HG02973 (cell line): Measurements from ENCODE around the gene DUS1L.
A peak's percentile ranks its signal among the peaks of the same experiment; 100 is the strongest.

ENCODE experiments used
- ATAC-seq: cut with Tn5 transposase; IDR thresholded peaks from one replicate; pipeline ENCODE4 v1.9.1; 2021; ENCODE audit warnings: moderate library complexity; ENCODE audit not compliant: unreplicated experiment

DUS1L gene

GRCh38 chr17:82065638-82066303 is at the start of gene DUS1L:
TSS of gene DUS1L (minus strand) at chr17:82065804. CDS start at chr17:82065059, 745 bp downstream.
- no peak for ATAC-seq

GRCh38 chr17:82114872-82115271 is 49.3 kb upstream of the DUS1L start:
- no peak for ATAC-seq

DNA sequence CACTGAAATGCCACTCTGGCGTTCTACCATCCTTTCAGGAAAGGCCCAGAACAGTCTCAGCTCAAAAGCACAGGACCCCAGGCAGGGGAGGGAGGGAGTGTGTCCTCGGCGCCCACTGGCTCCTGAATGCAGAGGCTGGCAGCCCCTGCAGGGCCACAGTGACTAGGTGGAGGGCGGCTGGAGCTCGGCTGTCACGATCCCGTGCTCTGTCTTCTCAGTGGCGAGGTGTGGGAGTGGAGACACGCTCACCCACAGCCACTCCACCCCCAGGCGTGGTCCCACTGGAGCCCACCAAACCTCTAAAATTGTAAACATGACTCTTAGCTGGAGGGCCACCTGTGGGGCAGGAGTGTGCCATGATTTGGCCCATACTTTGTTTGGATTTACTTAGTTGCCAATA is 48.8 kb upstream of the DUS1L start:
- ATAC-seq, result no peak

DNA sequence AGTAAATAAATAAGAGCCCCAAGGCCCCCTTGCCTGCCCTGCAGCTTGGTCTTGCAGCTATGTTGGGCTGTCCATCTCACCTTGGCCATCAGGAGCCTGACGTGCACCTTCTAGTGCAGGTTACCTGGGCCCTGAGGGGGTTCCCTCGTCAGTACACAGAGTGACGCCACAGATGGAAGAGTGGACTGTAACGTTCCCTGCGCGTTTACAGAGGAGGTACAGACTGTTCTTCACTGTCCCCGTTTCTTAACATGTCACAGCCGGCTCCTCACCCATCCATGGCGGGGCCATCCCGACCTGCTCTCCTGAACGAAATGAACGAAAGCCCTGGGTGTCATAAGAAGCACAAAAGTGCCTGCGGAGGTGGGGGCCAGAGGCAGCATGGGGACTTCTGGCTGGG is 48.3 kb upstream of the DUS1L start:
- no peak for ATAC-seq

DNA sequence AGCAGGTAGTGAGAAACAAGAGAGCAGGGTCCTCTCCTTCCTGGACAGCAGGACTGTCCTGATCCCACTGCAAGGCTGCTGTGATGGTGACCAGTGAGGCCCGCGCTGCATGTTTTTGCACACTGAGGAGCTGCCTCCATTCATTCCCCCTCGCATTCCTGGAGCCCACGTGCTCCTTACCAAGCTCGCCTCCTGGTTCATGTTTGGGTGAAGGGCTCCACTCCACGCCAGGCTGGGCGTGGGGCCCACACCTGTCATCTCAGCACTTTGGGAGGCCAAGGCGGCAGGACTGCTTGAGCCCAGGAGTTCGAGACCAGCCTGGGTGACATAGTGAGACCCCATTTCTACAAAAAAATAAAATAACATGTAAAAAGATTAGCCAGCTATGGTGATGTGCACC is 47.8 kb upstream of the DUS1L start:
- ATAC-seq, result no peak

- ATAC-seq, result no peak
These were observed 47.3 kb upstream of the DUS1L start for GRCh38 chr17:82112914-82113311.

DNA sequence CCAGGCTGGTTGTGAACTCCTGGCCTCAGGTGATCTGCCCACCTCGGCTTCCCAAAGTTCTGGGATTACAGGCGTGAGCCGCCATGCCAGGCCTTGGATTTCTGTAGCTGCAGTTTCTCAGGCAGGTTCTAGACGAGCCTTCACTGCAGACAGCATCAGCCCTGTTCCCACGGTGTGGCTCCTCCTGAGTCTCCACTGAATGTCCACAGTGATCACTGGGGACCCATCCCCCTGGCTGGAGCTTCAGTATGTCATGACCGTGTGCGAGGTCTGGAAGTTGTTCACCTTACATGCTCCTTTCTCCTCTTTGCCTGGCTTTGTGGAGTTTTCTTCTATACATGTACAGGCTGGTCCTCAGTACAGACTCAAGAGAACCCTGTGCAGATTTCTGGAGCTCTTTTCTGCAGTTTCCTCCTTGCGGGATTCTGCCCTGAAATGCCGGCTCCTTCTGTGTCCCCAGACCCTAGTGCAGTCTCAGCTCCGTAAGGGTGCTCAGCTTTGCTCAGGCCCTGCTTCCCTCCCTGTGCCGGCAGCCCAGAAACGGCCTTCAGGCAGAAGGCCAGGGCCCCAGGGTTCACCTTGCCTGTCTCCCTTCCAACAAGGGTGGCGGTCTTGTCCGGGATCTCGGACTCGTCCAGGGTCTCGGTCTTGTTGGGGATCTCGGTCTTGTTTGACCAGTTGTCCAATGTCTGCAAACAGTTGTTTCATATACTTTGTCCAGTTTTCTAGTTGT is 46.7 kb upstream of the DUS1L start:
- ATAC-seq, result no peak

DNA sequence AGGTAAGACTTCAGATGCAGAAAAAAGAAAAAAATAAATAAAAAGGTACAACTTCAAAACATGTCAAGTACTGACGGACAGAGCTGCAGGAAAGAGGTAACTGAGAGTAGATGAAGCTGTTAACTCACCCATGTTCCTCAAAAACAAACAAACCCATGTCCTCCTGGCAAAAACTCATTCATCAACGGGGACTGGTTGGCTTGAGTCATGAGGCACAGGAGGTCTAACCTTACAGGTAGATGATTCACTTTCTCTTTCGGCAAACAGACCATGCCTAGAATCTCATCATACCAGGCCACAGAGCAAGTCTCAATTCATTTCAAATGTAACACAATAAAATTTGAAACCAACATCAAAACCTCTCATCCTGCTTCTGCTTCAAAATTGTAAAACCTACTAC is 44.7 kb upstream of the DUS1L start:
- ATAC-seq, result no peak

DNA sequence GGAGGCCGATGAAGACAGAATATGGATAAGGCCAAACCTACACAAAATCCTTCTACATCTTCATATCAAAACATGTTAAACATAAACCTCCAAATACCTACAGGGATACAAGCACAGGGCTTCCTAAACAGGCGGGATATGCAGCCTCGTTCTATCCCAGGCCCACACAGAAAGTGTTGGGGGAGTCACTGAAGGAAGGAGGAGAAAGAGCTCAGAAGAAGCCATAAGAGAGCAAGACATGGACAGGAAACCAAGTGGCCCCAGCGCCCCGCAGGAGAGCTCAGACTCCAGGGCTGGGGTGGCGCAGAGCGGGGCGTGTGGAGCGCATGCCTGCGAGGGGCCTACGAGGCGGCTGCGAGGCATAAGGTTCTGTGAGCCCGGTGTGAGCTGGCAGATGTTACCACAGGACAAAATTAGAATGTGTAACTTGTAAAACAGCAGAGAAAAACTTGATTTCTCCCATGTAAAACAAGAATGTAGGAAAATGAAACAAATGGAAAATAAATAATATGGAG is 43.4 kb upstream of the DUS1L start:
- no peak for ATAC-seq

DNA sequence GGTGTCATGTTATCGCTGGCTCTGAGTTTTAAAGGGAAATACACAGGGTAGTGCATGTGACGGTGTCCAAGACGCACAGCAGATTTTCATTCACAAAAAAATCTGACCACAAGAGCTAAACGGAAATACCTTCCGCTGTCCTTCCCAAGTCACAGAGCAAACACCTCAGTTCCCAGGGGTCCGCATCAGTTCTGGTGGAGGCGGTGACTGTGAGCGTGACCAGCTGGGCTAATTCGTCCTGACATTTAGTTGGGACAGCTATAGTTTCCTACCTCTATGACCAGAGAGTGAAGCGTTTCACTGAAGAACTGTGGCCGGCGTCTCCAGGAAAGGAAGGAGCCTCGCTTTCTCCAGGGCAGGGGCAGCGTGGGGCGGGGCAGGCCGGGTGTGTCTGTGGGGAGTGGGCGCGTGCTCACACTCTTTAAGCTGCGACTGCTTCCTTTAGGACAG is 42.9 kb upstream of the DUS1L start:
- ATAC-seq, result no peak

GRCh38 chr17:82108038-82108437 is 42.4 kb upstream of the DUS1L start:
- no peak for ATAC-seq

DNA sequence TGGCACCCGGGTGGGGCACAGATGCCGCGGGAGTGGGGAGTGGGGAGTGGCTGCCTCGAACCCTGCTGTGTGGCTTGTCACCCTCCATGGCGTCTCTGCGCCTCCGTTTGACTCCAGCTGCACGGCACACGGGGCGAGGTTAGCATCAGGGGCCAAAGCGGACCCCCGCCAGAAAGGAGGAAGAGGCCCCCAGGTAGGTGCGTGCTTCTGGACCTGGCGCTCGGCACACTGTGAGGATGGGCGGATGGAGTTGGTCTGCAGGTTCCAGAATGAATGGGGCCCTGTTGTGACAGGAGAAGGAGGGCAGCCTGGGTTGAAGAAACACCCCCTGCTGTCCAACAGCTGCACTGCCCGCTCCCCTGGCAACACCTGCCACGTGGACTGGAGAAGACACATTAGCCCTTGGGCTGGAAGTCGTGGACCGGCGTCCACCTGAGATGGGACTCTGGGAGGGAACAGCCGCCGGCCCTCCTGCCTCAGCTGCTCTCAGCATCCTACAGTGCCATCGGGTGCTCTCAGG is 41.8 kb upstream of the DUS1L start:
- no peak for ATAC-seq

GRCh38 chr17:82106688-82107305 is 41.2 kb upstream of the DUS1L start:
- ATAC-seq, result no peak

GRCh38 chr17:82105882-82106687 is 40.5 kb upstream of the DUS1L start:
- ATAC-seq, result peak; percentile 65

DNA sequence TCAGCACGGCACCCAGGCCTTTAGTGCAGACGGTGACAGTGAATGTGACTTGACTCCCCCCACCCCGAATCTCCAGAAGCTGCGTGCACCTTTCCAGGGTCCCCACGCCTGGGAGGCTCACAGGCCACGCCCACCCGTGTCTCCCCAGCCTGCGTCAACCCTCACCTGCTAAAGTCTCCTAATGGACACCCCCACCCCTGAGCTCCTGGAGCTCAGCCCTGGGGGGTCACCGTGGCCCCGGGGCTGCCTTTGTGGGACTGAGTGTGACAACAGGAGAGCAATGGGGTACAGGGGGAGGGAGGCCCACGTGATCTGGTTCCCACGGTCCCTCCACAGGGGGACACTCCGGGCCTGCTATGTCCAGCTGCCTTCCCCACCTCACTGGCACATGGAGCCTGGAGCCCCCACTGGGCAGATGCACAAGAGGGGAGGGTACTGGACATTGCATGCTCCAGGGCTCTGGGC is 39.8 kb upstream of the DUS1L start:
- ATAC-seq, result no peak

GRCh38 chr17:82104797-82105416 is 39.3 kb upstream of the DUS1L start:
- ATAC-seq, result no peak

- no peak for ATAC-seq
These were observed 38.2 kb upstream of the DUS1L start for GRCh38 chr17:82103553-82104451.

- ATAC-seq, result no peak
These were observed 36.4 kb upstream of the DUS1L start for GRCh38 chr17:82101767-82102679.
